GM21515 (cell line): ENCODE measurements around the gene TPRG1.

Experiments used
- ATAC-seq: cut with Tn5 transposase; IDR thresholded peaks from one replicate; pipeline ENCODE4 v1.9.1; 2021; ENCODE audit not compliant: unreplicated experiment

The TPRG1 gene

GRCh38 chr3:189349772-189350171 is 178.0 kb downstream of the TPRG1 start:
- no peak for ATAC-seq

- no peak for ATAC-seq
Measured at GRCh38 chr3:189353318-189353965, 181.7 kb downstream of the TPRG1 start.

GRCh38 chr3:189353988-189354889 is 182.5 kb downstream of the TPRG1 start:
- ATAC-seq: no peak

GRCh38 chr3:189355115-189355480 is 183.3 kb downstream of the TPRG1 start:
- ATAC-seq: no peak

- ATAC-seq: no peak
Measured at GRCh38 chr3:189355481-189356201, 183.9 kb downstream of the TPRG1 start.

- no peak for ATAC-seq
Measured at GRCh38 chr3:189360291-189360690, 188.5 kb downstream of the TPRG1 start.

- no peak for ATAC-seq
Measured at GRCh38 chr3:189361103-189361835, 189.5 kb downstream of the TPRG1 start.

- no peak for ATAC-seq
Measured at GRCh38 chr3:189363590-189364255, 192.0 kb downstream of the TPRG1 start.

- ATAC-seq: no peak
Measured at GRCh38 chr3:189365609-189366564, 194.1 kb downstream of the TPRG1 start.

- no peak for ATAC-seq
Measured at GRCh38 chr3:189368384-189368783, 196.6 kb downstream of the TPRG1 start.

GRCh38 chr3:189369636-189370035 is 197.9 kb downstream of the TPRG1 start:
- ATAC-seq: no peak

GRCh38 chr3:189372243-189372642 is 200.5 kb downstream of the TPRG1 start:
- no peak for ATAC-seq
